Neutrophil (primary cell): ENCODE data around the gene LRBA.

Source experiments
- H3K27ac ChIP-seq: fragments of 200-600 bp; sonication (generic); 2 replicates; pipeline ENCODE4 v1.5.1; 2016; ENCODE audit warnings: mild to moderate bottlenecking, moderate library complexity
- H3K27me3 ChIP-seq: fragments of 200-600 bp; sonication (generic); 2 replicates; pipeline ENCODE4 v1.6.0; 2016; ENCODE audit warnings: mild to moderate bottlenecking
- H3K36me3 ChIP-seq: fragments of 200-600 bp; sonication (generic); 2 replicates; pipeline ENCODE4 v1.5.1; 2017
- H3K4me1 ChIP-seq, 2 experiments: fragments of 200-600 bp in 1 of 2; sonication (generic) in 1 of 2; 1 replicate in 1 of 2; 2 replicates in 1 of 2; pipeline versions ENCODE4 v1.5.1 to v1.6.1; 2013 to 2016; ENCODE audit warnings: low read depth in 1 of 2, low read length in 1 of 2, mild to moderate bottlenecking in 1 of 2, moderate library complexity in 1 of 2; ENCODE audit not compliant: control insufficient read depth in 1 of 2, insufficient read depth in 1 of 2
- H3K4me3 ChIP-seq, 2 experiments: fragments of 200-600 bp in 1 of 2; sonication (generic) in 1 of 2; 1 replicate in 1 of 2; 2 replicates in 1 of 2; pipeline ENCODE4 v1.5.1; 2013 to 2016; ENCODE audit warnings: low read depth in 1 of 2, low read length in 1 of 2, mild to moderate bottlenecking in 1 of 2, moderate library complexity in 1 of 2
- H3K9me3 ChIP-seq: fragments of 200-600 bp; sonication (generic); 2 replicates; pipeline ENCODE4 v1.5.1; 2016
- CTCF ChIP-seq: fragments of 200-600 bp; sonication (generic); IDR thresholded peaks from 2 replicates; pipeline ENCODE4 v1.5.1; 2016; ENCODE audit warnings: antibody characterized with exemption

Gene LRBA

GRCh38 chr4:150849016-150849415 is 166.1 kb downstream of the LRBA start:
- H3K27me3 ChIP-seq, result no peaks in the 10 kb centered on the region
- TF ChIP-seq CTCF, result no peak
- no peak overlapping the region for H3K4me3 ChIP-seq
- H3K36me3 ChIP-seq, result no peaks in the 10 kb centered on the region
- no peaks in the 10 kb centered on the region for H3K9me3 ChIP-seq
- no peak overlapping the region for H3K27ac ChIP-seq
- no peaks in the 10 kb centered on the region for H3K4me1 ChIP-seq

GRCh38 chr4:150828159-150828558 is 186.9 kb downstream of the LRBA start:
- no peaks in the 10 kb centered on the region for H3K4me1 ChIP-seq
- peaks cover 8% of the 10 kb centered on the region for H3K36me3 ChIP-seq
- no peak overlapping the region for H3K27ac ChIP-seq
- no peak for TF ChIP-seq CTCF
- H3K4me3 ChIP-seq, result no peak overlapping the region
- H3K9me3 ChIP-seq, result no peaks in the 10 kb centered on the region
- no peaks in the 10 kb centered on the region for H3K27me3 ChIP-seq

- H3K27me3 ChIP-seq, result no peaks in the 10 kb centered on the region
- H3K36me3 ChIP-seq, result peaks cover 8% of the 10 kb centered on the region
- no peaks in the 10 kb centered on the region for H3K9me3 ChIP-seq
- no peaks in the 10 kb centered on the region for H3K4me1 ChIP-seq
- no peak overlapping the region for H3K4me3 ChIP-seq
- no peak overlapping the region for H3K27ac ChIP-seq
- TF ChIP-seq CTCF, result no peak
Observed at GRCh38 chr4:150827226-150827625, 187.9 kb downstream of the LRBA start.

- no peaks in the 10 kb centered on the region for H3K27me3 ChIP-seq
- H3K9me3 ChIP-seq, result no peaks in the 10 kb centered on the region
- no peak overlapping the region for H3K27ac ChIP-seq
- H3K4me3 ChIP-seq, result no peak overlapping the region
- H3K4me1 ChIP-seq, result no peaks in the 10 kb centered on the region
- TF ChIP-seq CTCF, result no peak
- peaks cover 8% of the 10 kb centered on the region for H3K36me3 ChIP-seq
Observed at GRCh38 chr4:150826306-150826705, 188.8 kb downstream of the LRBA start.

DNA sequence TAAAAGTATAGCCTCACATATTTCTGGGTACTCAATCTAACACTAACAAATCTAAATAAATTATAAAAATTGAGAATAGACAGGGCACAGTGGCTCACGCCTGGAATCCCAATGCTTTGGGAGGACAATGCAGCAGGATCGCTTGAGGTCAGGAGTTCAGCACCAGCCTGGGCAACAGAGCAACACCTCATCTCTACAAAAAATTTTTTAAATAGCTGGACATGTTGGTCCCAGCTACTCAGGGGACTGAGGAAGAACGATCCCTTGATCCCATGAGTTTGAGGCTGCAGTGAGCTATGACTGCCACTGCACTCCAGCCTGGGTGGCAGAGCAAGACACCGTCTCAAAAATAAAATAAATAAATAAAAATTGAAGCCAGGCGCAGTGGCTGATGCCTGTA is 192.7 kb downstream of the LRBA start:
- Histone ChIP-seq H3K36me3 (no peaks in the 10 kb centered on the region), H3K9me3 (no peaks in the 10 kb centered on the region), H3K27me3 (no peaks in the 10 kb centered on the region), H3K4me3 (no peak overlapping the region), H3K27ac (no peak overlapping the region), H3K4me1 (no peaks in the 10 kb centered on the region)
- no peak for TF ChIP-seq CTCF

- H3K36me3 ChIP-seq, result no peaks in the 10 kb centered on the region
- H3K4me3 ChIP-seq, result no peak overlapping the region
- no peaks in the 10 kb centered on the region for H3K9me3 ChIP-seq
- H3K27ac ChIP-seq, result no peak overlapping the region
- no peaks in the 10 kb centered on the region for H3K4me1 ChIP-seq
- no peak for TF ChIP-seq CTCF
- H3K27me3 ChIP-seq, result no peaks in the 10 kb centered on the region
Observed at GRCh38 chr4:150821641-150822040, 193.4 kb downstream of the LRBA start.
